Tibial artery (tissue), 4 donors: ENCODE measurements around the gene AKAP6.

Experiments
- DNase-seq, 2 donors: peaks; one replicate each; pipeline ENCODE4 v3.0.0-alpha.2; 2019
- H3K27ac ChIP-seq, 2 donors: fragments of 200-600 bp; sonication (generic) in 1 of 2; 1 replicate in 1 of 2; 2 replicates in 1 of 2; pipeline ENCODE4 v1.5.1; 2018 to 2019; ENCODE audit warnings: mild to moderate bottlenecking in 1 of 2
- H3K27me3 ChIP-seq, 2 donors: fragments of 200-600 bp; sonication (generic) in 1 of 2; one replicate each; pipeline versions ENCODE4 v1.5.1 to v1.6.0; 2016 to 2019
- H3K36me3 ChIP-seq, 3 donors: fragments of 200-600 bp; sonication (generic) in 2 of 3; one replicate each; pipeline ENCODE4 v1.5.1; 2016 to 2019; ENCODE audit warnings: mild to moderate bottlenecking in 2 of 3
- H3K4me1 ChIP-seq, 4 donors: fragments of 200-600 bp; sonication (generic) in 2 of 4; 1 replicate in 3 of 4; 2 replicates in 1 of 4; pipeline ENCODE4 v1.5.1; 2016 to 2019
- H3K4me3 ChIP-seq, 2 donors: fragments of 200-600 bp; sonication (generic) in 1 of 2; 1 replicate in 1 of 2; 2 replicates in 1 of 2; pipeline ENCODE4 v1.5.1; 2018 to 2019; ENCODE audit warnings: mild to moderate bottlenecking in 2 of 2
- H3K9me3 ChIP-seq, 3 donors: fragments of 200-600 bp; sonication (generic) in 1 of 3; one replicate each; pipeline ENCODE4 v1.5.1; 2016 to 2019
- CTCF ChIP-seq, 2 experiments: fragments of 200-600 bp in 1 of 2; fragments of 450-650 bp in 1 of 2; IDR thresholded peaks; one replicate each; pipeline ENCODE4 v1.5.1; 2017 to 2019; ENCODE audit warnings: antibody characterized with exemption in 2 of 2, mild to moderate bottlenecking in 1 of 2, moderate library complexity in 1 of 2
- intact Hi-C: fragments of 100-400 bp; cut with DNase I; formaldehyde crosslinking; loops from one replicate; pipeline ENCODE4 v1.15.0; 2023; ENCODE audit warnings: low total_unique reads

AKAP6 gene

GRCh38 chr14:32625211-32625610, 296.1 kb downstream of the AKAP6 start:
- intact Hi-C loops = no loop called here
- Histone ChIP-seq H3K27ac (no peak overlapping the region), H3K36me3 (no peaks in the 10 kb centered on the region), H3K4me1 (peaks cover 0 to 43% (median under 1%) of the 10 kb centered on the region in 4 donors), H3K4me3 (no peak overlapping the region), H3K9me3 (no peaks in the 10 kb centered on the region), H3K27me3 (no peaks in the 10 kb centered on the region)
- no peak for TF ChIP-seq CTCF (IDR thresholded peaks at IDR 0.05)
- no peak for DNase-seq

DNA sequence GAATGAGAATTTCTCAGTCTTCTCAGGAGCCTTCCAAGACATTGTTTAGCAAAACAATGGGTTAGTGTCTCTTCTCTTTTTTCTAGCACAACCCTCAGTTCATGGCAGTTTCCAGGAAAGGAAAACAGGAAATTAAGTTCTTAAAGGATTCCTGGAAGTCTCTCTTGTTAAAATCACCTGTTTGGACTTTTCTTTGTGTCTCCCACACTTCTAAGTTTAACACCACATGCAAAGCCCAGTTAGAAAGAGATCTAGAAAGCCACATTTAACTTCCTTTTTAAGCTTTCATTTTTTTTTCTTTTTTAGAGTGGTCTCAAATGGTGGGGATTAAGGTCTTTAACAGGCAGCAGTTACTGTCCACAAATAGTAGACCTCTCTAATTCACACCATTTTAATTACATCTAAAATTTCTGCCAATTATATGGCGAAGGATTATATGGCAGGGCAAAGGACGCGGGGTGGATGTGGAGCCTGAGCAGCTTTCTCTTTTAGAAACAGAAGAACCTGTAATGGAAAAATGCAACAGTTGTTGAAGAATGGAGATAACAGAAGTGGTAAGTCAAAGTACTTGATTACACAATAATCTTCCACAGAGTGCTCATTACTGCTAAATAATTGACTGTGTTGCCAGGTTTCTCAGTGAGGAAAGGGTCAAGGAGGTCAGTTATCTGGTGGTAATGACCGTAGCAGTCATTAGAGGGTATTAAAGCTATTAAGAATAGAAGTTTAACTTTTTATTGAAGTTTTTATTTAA, 298.6 kb downstream of the AKAP6 start:
- peaks cover 0 to 18% (median 0%) of the 10 kb centered on the region in 4 donors for H3K4me1 ChIP-seq
- no peak for TF ChIP-seq CTCF (IDR thresholded peaks at IDR 0.05)
- no peaks in the 10 kb centered on the region for H3K9me3 ChIP-seq
- no peak for DNase-seq
- intact Hi-C loops = no loop called here
- no peaks in the 10 kb centered on the region for H3K27me3 ChIP-seq
- H3K27ac ChIP-seq = no peak overlapping the region
- no peaks in the 10 kb centered on the region for H3K36me3 ChIP-seq
- no peak overlapping the region for H3K4me3 ChIP-seq

DNA sequence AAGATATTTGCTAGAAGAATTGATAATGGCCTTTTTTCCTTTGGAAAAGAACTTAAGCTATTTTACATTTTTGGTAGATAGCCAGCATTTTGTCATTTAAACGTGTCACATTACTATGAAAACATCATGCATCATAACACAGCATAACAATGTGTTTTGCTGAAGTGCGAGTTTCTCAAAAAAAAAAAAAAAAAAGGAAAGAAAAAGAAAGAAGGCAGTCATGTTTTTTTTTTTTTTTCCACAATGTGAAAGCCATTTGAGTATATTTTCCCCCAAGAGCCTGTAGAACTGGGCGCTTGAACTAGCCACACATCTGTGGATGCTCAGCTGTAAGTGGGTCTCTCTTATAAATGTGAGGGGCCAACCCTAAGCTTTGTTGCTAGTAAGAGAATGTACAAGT, 300.1 kb downstream of the AKAP6 start:
- Histone ChIP-seq H3K9me3 (no peaks in the 10 kb centered on the region), H3K4me3 (no peak overlapping the region), H3K27ac (no peak overlapping the region), H3K36me3 (no peaks in the 10 kb centered on the region), H3K27me3 (no peaks in the 10 kb centered on the region), H3K4me1 (peaks cover 0 to 8% (median 0%) of the 10 kb centered on the region in 4 donors)
- no peak for TF ChIP-seq CTCF (IDR thresholded peaks at IDR 0.05)
- no peak for DNase-seq
- intact Hi-C loops = no loop called here

GRCh38 chr14:32630701-32631100, 301.6 kb downstream of the AKAP6 start:
- intact Hi-C loops = no loop called here
- no peak overlapping the region for H3K27ac ChIP-seq
- DNase-seq = no peak
- no peak overlapping the region for H3K4me3 ChIP-seq
- no peaks in the 10 kb centered on the region for H3K36me3 ChIP-seq
- no peaks in the 10 kb centered on the region for H3K27me3 ChIP-seq
- H3K4me1 ChIP-seq = peaks cover 0 to 18% (median 3%) of the 10 kb centered on the region in 4 donors
- no peaks in the 10 kb centered on the region for H3K9me3 ChIP-seq
- TF ChIP-seq CTCF (IDR thresholded peaks at IDR 0.05) = no peak

GRCh38 chr14:32633224-32633859, 304.2 kb downstream of the AKAP6 start:
- no peak for DNase-seq
- intact Hi-C loops = no loop called here
- Histone ChIP-seq H3K9me3 (no peaks in the 10 kb centered on the region), H3K4me1 (peaks cover 0 to 19% (median 3%) of the 10 kb centered on the region in 4 donors), H3K27me3 (no peaks in the 10 kb centered on the region), H3K36me3 (no peaks in the 10 kb centered on the region), H3K4me3 (no peak overlapping the region), H3K27ac (no peak overlapping the region)
- TF ChIP-seq CTCF (IDR thresholded peaks at IDR 0.05) = no peak
